ENCODE results near the gene RPS6KA2.

GRCh38 chr6:166672624-166673206 lies 45.7 kb upstream of the RPS6KA2 start:
- TF ChIP-seq CTCF (IDR thresholded peaks at IDR 0.05) (no peak), ZFX (IDR thresholded peaks at IDR 0.05; ENCODE audit: borderline replicate concordance) (no peak)

All from 22Rv1 (cell line).